ENCODE measurements around the gene MISFA. TPM values are rescaled to one million over a fixed set of nuclear protein-coding genes. Genes with fewer than 3 reads are reported as not detected.

Gene MISFA
- total RNA-seq, 1 experiment from 2014 or later, result 3.7 TPM

DNA sequence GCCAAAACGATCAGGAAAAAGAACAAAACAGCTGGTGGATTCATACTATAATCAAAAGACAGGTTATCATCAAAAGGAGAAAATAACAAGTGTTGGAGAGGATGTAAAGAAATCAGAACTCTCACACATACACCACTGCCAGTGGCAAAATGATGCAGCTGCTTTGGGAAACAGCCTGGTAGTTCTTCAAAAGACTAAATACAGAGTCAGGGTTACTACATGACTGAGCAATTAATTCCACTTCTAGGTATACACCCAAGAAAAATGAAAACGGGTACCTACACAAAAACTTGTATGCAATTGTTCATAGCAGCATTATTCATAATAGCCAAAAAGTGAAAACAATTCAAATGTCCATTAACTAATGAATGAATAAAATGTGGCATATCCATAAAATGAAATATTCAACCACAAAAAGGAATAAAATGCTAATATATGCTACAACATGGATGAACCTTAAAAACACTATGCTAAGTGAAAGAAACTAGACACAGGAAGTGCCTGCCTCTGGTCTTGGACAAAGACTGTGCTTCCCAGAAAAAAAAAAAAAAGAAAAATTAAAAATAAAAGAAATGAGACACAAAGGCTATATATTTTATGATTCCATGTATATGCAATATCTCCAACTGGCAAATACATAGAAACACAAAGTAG, 19.3 kb upstream of the MISFA start:
- no peak overlapping the region for H2AFZ ChIP-seq (ENCODE audit: low read length)
- H3K23ac ChIP-seq (ENCODE audit: insufficient read length, low read depth, low read length), result no peak overlapping the region
- Mint-ChIP-seq H3K9me3 (no peaks in the 10 kb centered on the region), H3K4me3 (no peak overlapping the region), H3K27me3 (ENCODE audit: low read depth) (no peaks in the 10 kb centered on the region), H3K4me1 (peaks cover 0 to 3% of the 10 kb centered on the region in 2 experiments; a peak in 2 of 4 replicates), H3K27ac (no peak overlapping the region), H3K36me3 (ENCODE audit: insufficient read depth in 1 of 3, low read depth in 3 of 3) (peaks cover 0 to 15% (median 7%) of the 10 kb centered on the region in 3 experiments; a peak in 4 of 7 replicates)
- no peak overlapping the region for H3K18ac ChIP-seq (ENCODE audit: insufficient read length, low read depth, low read length)
- no peak overlapping the region for H2BK15ac ChIP-seq (ENCODE audit: low read depth, low read length)
- no peak overlapping the region for H3K27ac ChIP-seq (ENCODE audit: insufficient read length, low read depth, low read length)
- H3K14ac ChIP-seq (ENCODE audit: insufficient read depth, low read length), result no peak overlapping the region
- no peak overlapping the region for H3K4me2 ChIP-seq (ENCODE audit: insufficient read depth, insufficient read length, low read length)
- H2BK5ac ChIP-seq (ENCODE audit: insufficient read length, low read length), result no peak overlapping the region
- H3K79me2 ChIP-seq (ENCODE audit: insufficient read depth, low read length), result no peaks in the 10 kb centered on the region
- TF ChIP-seq, protein P1, sequence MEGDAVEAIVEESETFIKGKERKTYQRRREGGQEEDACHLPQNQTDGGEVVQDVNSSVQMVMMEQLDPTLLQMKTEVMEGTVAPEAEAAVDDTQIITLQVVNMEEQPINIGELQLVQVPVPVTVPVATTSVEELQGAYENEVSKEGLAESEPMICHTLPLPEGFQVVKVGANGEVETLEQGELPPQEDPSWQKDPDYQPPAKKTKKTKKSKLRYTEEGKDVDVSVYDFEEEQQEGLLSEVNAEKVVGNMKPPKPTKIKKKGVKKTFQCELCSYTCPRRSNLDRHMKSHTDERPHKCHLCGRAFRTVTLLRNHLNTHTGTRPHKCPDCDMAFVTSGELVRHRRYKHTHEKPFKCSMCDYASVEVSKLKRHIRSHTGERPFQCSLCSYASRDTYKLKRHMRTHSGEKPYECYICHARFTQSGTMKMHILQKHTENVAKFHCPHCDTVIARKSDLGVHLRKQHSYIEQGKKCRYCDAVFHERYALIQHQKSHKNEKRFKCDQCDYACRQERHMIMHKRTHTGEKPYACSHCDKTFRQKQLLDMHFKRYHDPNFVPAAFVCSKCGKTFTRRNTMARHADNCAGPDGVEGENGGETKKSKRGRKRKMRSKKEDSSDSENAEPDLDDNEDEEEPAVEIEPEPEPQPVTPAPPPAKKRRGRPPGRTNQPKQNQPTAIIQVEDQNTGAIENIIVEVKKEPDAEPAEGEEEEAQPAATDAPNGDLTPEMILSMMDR (conservative IDR thresholded peaks at IDR 0.05), result no peak
- no peak overlapping the region for H2AK5ac ChIP-seq (ENCODE audit: insufficient read length, low read length)
- H2BK12ac ChIP-seq (ENCODE audit: insufficient read length, low read depth, low read length), result no peak overlapping the region
- no CpG with 5 or more reads among the region's 2 CpGs for WGBS (ENCODE audit: extremely low coverage, insufficient read length, low lambda C conversion rate)
- no peak overlapping the region for H4K91ac ChIP-seq (ENCODE audit: insufficient read length, low read depth, low read length)
- H4K20me1 ChIP-seq (ENCODE audit: control insufficient read depth, insufficient read depth, insufficient read length), result no peaks in the 10 kb centered on the region
- no peak overlapping the region for H4K8ac ChIP-seq (replicated peaks; ENCODE audit: insufficient read length, low read depth, low read length)
- H4K5ac ChIP-seq (ENCODE audit: insufficient read length, low read depth, low read length), result no peak overlapping the region
- no peaks in the 10 kb centered on the region for H3K27me3 ChIP-seq (ENCODE audit: insufficient read depth, low read length)
- no peak overlapping the region for H3K4ac ChIP-seq (ENCODE audit: low read depth, low read length)
- H3T11ph ChIP-seq (ENCODE audit: low read length), result no peak overlapping the region
- H3K4me1 ChIP-seq (ENCODE audit: insufficient read depth, low read length), result no peaks in the 10 kb centered on the region
- no peak overlapping the region for H2BK120ac ChIP-seq (ENCODE audit: low read depth, low read length, poor library complexity, severe bottlenecking)
- H3K23me2 ChIP-seq (ENCODE audit: insufficient read length, low read depth, low read length, poor library complexity, severe bottlenecking), result no peaks in the 10 kb centered on the region
- DNase-seq, result no peak
- H3K79me1 ChIP-seq (ENCODE audit: insufficient read depth, low read depth, low read length, poor library complexity, severe bottlenecking), result no peaks in the 10 kb centered on the region
- no peaks in the 10 kb centered on the region for H3K9me3 ChIP-seq (ENCODE audit: control insufficient read depth, low read depth, low read length)
- H2BK20ac ChIP-seq (ENCODE audit: low read depth, low read length, poor library complexity, severe bottlenecking), result no peak overlapping the region
- H3K56ac ChIP-seq (ENCODE audit: insufficient read length, low read depth, low read length), result no peak overlapping the region
- H3K9ac ChIP-seq (ENCODE audit: extremely low read depth, insufficient read length, low read length), result no peak overlapping the region

Data from H9 (cell line).